Activated B cell treated with CpG ODN at 0.5 μM for 24 hours (primary cell): Measurements from ENCODE around the gene MGST3. TPM values are rescaled to one million over a fixed set of nuclear protein-coding genes. Genes with fewer than 3 reads are reported as not detected.
A peak's percentile ranks its signal among the peaks of the same experiment; 100 is the strongest.

ENCODE experiments used
- ATAC-seq: fragments of 200-7000 bp; cut with Tn5 transposase; one replicate; pipeline ENCODE4 v1.10.0; 2021; ENCODE audit warnings: low read depth, mild to moderate bottlenecking, moderate library complexity
- CTCF ChIA-PET: fragments of 350-600 bp; sonication (Branson Sonifier 250); formaldehyde crosslinking; loops from one replicate; lab custom pipeline; 2021; ENCODE audit warnings: antibody characterized with exemption; lab: Charles Lee
- POLR2A ChIA-PET: fragments of 350-600 bp; sonication (Branson Sonifier 250); formaldehyde crosslinking; loops from one replicate; lab custom pipeline; 2021; ENCODE audit warnings: antibody characterized with exemption; lab: Charles Lee
- DNase-seq: peaks from one replicate; pipeline ENCODE4 v3.0.0; 2022
- H3K27ac Mint-ChIP-seq: one replicate; pipeline ENCODE4 v1.8.0; 2020; ENCODE audit warnings: mixed read lengths
- H3K27me3 Mint-ChIP-seq: one replicate; pipeline ENCODE4 v1.8.0; 2021; ENCODE audit warnings: mixed read lengths
- H3K36me3 Mint-ChIP-seq: one replicate; pipeline ENCODE4 v1.8.0; 2021; ENCODE audit warnings: low read depth, mixed read lengths
- H3K4me1 Mint-ChIP-seq: one replicate; pipeline ENCODE4 v1.8.0; 2021; ENCODE audit warnings: mixed read lengths
- H3K4me3 Mint-ChIP-seq: one replicate; pipeline ENCODE4 v1.8.0; 2020; ENCODE audit warnings: mild to moderate bottlenecking, mixed read lengths
- H3K9me3 Mint-ChIP-seq: one replicate; pipeline ENCODE4 v1.8.0; 2020; ENCODE audit warnings: mixed read lengths
- CTCF ChIP-seq: fragments of 200-600 bp; IDR thresholded peaks from one replicate; pipeline ENCODE4 v1.8.0; 2022; ENCODE audit warnings: antibody characterized with exemption, mild to moderate bottlenecking
- intact Hi-C: fragments of 100-400 bp; cut with micrococcal nuclease; formaldehyde crosslinking; loops from one replicate; pipeline ENCODE4 v1.15.1; 2024
- total RNA-seq: library from RNA; stranded (reverse); gene quantifications from 2 replicates; pipeline ENCODE4 v1.2.3, GENCODE V29; 2022

Gene MGST3
- total RNA-seq, 1 donor from 2014 or later: 31.3 TPM

- Mint-ChIP-seq H3K9me3 (no peaks in the 10 kb centered on the region), H3K27ac (no peak overlapping the region), H3K4me1 (peaks cover 12% of the 10 kb centered on the region), H3K27me3 (peaks cover 6% of the 10 kb centered on the region), H3K4me3 (no peak overlapping the region), H3K36me3 (no peaks in the 10 kb centered on the region)
- CTCF ChIA-PET: no interaction called here
- DNase-seq (no peak), ATAC-seq (no peak)
- TF ChIP-seq CTCF: no peak
- intact Hi-C loops: no loop called here
- POLR2A ChIA-PET: no interaction called here
Observed at GRCh38 chr1:165628147-165628822, 2.7 kb upstream of the MGST3 start.

GRCh38 chr1:165629151-165629550 is 1.9 kb upstream of the MGST3 start:
- no peak for TF ChIP-seq CTCF
- no peaks in the 10 kb centered on the region for H3K9me3 Mint-ChIP-seq
- H3K36me3 Mint-ChIP-seq: no peaks in the 10 kb centered on the region
- H3K4me1 Mint-ChIP-seq: peaks cover 18% of the 10 kb centered on the region
- DNase-seq (no peak), ATAC-seq (no peak)
- H3K4me3 Mint-ChIP-seq: no peak overlapping the region
- CTCF ChIA-PET: no interaction called here
- POLR2A ChIA-PET: no interaction called here
- peaks cover 6% of the 10 kb centered on the region for H3K27me3 Mint-ChIP-seq
- intact Hi-C loops: no loop called here
- H3K27ac Mint-ChIP-seq: no peak overlapping the region

GRCh38 chr1:165629848-165630628 is 996 bp upstream of the MGST3 start:
- ChIA-PET CTCF (interaction anchor here (1.5 kb wide), 1 partner anchor 237 kb away, joined by 3 read pairs; no protein-coding TSS in a partner anchor), POLR2A (interaction anchor here (0.8 to 1.9 kb wide), 7 partner anchors 8 to 140 kb away, joined by 3 to 8 read pairs (median 3); partner anchors contain the start of gene TMCO1)
- Mint-ChIP-seq H3K27me3 (no peaks in the 10 kb centered on the region), H3K9me3 (no peaks in the 10 kb centered on the region), H3K4me3 (no peak overlapping the region), H3K4me1 (peaks cover 26% of the 10 kb centered on the region), H3K36me3 (no peaks in the 10 kb centered on the region), H3K27ac (no peak overlapping the region)
- ATAC-seq (no peak), DNase-seq (no peak)
- no peak for TF ChIP-seq CTCF
- intact Hi-C loops: loop anchor here (1.0 to 10.0 kb wide), 5 partner anchors 32 to 1595 kb away; partner anchors contain the start of genes ALDH9A1, POGK and POU2F1

- ATAC-seq: peak; percentile 12
Observed at GRCh38 chr1:165631342-165632151, 513 bp downstream of the MGST3 start.

More at GRCh38 chr1:165631342-165632151, 513 bp downstream of the MGST3 start:
- no peak overlapping the region for H3K27ac Mint-ChIP-seq
- no peak for TF ChIP-seq CTCF
- H3K4me3 Mint-ChIP-seq: no peak overlapping the region
- intact Hi-C loops: loop anchor here (1.0 to 10.0 kb wide), 5 partner anchors 137 to 1593 kb away; partner anchors contain the start of genes POGK, POU2F1, TMCO1 and UCK2
- POLR2A ChIA-PET: interaction anchor here (1.5 to 1.9 kb wide), 4 partner anchors 14 to 137 kb away, joined by 3 to 8 read pairs (median 4); partner anchors contain the start of gene TMCO1
- peaks cover 2% of the 10 kb centered on the region for H3K36me3 Mint-ChIP-seq
- H3K4me1 Mint-ChIP-seq: peaks cover 36% of the 10 kb centered on the region
- CTCF ChIA-PET: interaction anchor here (1.5 kb wide), 1 partner anchor 238 kb away, joined by 3 read pairs; no protein-coding TSS in a partner anchor
- peak; percentile 27 for DNase-seq
- H3K27me3 Mint-ChIP-seq: no peaks in the 10 kb centered on the region
- H3K9me3 Mint-ChIP-seq: no peaks in the 10 kb centered on the region
